GM18861 (cell line): ENCODE data around the gene FOXS1.
A peak's percentile ranks its signal among the peaks of the same experiment; 100 is the strongest.
"Not testable (repeated sequence)": the region's sequence is repeated elsewhere in the genome, so short reads cannot be mapped to it uniquely, and the experiment has no call there.

ENCODE experiments used
- ATAC-seq: cut with Tn5 transposase; IDR thresholded peaks from one replicate; pipeline ENCODE4 v1.9.1; 2021; ENCODE audit not compliant: unreplicated experiment

The FOXS1 gene

DNA sequence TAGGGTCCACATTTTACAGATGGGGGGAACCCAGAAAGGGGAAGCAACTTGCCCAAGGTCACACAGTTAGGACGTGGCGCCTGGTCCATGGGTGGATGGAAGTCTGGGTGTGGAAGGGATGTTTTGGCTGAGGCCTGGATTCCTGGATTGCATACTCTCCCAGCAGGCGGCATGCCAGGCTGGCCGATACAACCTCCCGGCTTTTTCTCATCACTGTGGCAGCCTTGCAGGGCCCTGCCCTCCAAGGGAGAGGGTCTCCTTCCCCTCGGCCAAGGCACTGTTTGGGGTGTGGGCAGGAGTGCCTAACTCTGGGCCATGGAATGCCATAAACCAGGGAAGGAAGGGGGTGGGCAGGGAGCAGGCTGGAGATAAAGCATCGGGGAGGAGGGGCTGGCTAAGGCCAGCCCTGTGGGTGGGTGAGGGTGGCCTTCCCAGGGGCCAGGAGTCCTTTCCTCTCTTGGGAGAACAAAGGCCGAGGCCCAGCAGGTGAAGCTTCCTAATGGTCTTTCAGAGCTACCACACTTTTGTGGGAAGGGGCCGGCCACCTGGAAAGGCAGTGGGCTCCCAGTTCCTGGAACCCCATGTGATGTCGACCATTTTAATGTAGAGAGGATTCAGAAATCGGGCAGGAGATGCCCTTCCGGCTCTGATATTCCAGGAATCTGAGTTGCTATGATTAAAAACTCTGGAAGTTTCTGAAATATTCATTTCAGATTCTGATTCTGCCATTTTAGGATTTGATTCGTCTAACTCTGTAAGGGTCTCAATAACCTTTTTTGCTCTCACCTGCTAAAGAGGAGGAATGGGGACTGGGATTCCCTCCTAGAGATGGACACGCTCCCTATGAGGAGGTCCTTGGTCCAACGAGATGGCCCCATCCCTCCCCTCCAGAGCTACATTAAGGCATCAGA is 4.2 kb downstream of the FOXS1 start:
- ATAC-seq: no peak

DNA sequence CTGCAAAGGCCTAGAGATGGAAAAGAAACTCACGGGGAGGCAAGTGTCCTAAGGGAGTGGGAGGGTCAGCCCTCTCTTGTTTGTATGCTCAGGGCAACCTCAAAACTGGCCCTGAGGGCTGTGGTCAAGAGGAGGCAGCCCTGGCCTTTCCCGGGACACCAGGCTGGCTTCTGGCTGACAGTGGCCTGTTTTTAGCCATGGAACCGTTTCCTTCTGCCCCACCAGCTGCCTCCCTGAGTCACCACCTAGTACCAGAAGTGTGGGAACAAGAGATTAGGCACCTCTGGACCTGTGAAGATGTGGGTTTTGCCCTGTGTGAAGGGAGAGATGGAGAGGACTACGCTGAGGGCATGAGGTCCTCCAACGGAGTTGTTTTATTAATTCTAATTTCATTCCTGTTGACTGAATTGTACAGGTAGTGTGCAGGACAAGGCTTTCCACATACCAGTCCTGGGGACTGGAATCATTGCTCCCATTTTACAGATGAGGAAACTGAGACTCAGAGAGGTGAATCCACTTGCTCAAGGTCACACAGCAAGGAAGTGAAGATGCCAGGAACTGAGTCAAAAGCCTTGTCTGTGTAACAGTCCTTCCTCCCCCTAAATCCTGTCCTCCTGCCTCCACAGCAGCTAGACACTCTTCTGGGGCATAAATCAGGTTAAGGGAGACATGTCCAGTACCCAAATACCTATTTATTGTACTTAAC is 5.5 kb downstream of the FOXS1 start:
- ATAC-seq: no peak

DNA sequence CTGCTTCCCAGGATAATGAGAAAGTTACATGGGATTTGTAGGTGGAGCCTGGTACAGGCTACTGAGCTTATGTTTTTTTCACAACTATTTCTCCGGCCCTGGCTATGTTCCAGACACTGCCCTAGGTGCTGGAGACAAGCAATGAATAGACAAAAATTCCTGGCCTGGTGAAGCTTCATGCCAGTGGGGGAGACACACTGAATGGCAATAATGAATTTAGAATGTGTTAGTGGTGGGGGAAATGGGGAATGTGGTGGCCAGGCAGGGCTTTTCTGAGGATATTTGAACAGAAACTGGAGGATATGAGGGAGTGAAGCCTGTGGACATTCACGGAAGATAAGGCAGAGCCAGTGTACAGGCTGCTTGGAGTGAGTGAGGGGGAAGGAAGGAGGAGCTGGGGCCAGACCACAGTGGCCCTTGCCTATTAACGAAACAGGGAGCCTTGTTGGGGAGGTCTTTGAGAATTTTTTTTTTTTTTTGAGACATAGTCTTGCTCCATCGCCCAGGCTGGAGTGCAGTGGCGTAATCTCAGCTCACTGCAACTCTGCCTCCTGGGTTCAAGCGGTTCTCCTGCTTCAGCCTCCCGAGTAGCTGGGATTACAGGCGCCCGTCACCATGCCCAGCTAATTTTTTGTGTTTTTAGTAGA is 6.6 kb downstream of the FOXS1 start:
- no peak for ATAC-seq

DNA sequence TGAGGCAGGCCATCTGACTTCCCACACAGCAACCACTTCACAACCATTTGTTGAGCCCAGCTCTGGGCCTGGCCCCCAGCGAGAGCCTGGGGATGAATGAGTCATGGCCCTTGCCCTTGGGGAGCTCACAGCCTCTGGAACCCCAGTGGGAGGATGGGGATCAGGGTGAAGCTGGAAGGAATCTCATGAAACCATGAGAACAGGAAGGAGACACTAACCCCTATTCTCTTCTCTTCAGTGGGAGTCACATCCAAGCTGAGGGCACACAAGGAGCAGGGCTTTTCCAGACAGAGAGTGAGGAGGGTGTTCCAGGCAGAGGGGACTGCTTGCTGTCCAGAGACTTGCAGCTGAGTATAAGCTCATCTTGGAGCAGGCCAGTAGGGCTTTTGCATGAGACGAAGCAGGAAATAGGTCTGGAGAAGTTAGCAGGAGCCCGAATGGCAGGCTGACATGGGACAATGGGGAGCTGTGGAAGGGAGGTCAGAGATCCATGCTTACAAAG is 7.5 kb downstream of the FOXS1 start:
- no peak for ATAC-seq

DNA sequence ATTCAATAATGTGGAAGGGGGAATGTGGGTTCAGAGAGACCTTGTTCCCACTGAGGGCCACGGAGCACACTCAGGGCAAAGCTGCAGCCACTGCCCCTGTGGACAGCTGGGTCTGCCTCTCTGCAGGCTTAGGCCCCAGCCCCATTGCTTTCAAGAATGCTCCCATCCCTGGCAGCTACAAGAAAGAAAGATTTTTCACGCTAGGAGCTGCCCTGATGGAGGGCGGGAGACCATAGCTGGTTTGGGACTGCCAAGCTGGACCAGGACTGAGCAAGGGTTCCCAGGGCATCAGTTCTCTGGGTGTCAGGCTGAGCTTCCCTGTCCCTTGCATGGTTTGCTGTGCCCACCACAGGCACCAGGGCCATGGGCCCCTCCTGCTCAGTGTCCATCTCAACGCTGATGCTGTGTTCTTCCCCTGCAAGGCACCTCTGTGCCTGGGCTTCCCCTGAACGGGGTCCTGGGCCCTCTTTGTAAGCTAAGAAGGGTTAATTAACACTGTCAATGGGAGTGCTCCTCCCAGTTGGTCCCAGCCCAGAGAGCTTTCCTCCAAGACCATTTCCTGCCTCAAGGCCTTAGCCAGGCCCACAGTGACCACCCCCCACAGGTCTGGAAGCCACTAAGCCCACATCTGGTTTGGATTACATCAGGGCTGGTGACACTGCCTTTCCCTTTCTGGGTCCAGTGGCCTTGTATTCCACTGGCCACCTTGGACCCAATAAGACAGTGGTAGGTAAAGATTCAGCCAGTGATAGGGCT is 8.4 kb downstream of the FOXS1 start:
- ATAC-seq: no peak

DNA sequence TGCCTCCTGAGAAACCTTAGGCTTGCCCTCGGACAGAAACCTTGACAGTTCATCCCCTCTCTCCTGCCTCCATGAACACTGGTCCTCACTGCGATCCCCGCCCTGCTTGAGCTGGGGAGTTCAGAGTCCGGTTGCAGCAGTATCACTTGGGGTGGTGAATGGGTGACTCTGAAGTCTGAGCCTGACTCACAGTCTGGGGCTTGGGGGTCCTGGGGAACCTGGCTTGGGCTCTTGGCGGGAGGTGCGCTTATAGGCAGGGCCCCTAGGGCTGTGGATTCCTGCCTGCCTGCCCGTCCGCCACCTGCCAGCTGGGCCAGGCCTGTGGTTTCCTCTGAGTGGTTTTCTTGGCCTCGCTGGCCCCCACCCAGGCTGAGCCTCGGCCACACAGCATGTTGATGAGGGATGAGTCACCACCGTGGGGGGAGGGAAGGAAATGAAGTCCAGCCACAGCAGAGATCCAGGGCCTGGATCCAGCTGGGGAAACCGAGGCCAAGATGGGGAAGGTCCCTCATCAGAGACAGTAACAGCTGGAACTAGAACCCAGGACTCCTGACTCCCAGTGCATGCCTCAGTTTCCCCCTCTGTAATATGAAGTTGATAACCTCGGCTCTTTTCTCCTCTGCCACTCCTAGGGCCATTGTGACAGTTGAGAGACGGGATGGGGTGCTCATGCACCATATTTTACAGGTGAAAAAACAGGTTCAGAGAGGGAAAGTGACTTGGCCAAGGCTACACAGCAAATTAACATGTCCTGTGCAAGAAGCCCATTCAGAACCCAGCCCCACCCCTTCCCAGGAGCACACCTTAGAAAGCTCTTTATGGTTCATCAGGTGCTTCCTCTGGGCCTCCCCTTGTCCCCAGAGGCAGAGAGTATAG is 9.2 kb downstream of the FOXS1 start:
- ATAC-seq: peak; percentile 78

DNA sequence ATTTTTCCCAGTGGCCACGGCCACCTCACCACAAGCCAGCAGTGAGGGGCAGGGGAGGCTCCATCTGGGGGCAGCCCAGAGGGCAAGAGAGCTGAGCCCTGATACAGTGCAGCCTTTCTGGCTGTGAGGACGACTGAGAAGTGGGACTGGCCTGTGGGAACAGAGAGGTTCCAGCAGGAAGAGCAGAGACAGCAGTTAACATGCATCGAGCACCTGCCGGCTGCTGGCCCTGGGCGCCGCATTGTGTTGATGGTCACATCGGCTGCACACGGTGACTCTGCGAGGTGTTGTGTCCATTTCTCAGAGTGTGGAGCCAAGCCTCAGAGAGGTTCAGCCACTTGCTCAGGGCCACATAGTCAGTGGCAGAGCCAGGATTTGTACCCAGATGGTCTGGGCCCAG is 9.8 kb downstream of the FOXS1 start:
- no peak for ATAC-seq

DNA sequence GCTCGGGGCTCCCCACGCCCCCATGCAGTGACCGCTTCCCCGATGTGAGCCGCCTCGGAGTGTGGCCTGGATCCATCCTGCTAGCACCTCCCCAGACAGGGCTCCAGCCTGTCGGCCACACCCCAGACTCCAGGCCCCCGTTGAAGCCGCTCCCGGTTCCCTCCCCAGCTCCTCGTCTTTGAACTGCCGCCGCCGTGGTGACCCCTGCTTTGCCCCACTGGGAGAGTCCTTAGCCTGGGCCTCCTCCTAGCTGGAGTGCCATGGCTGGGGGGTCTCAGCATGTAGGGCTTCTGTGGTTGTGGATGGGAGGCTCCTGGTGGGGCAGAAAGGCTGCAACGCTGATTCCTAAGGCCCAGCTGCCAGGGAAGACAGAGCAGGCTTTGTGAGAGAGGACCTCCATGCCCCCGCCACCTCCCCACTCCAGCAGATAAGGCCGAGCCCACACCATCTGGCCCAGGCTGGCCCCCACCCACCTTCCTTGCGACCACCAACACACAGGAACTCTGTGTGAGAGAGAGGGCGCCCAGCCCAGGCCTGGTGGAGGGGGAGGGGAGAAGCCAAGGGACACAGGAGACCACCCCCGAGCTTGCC is 11.4 kb downstream of the FOXS1 start:
- ATAC-seq: no peak

DNA sequence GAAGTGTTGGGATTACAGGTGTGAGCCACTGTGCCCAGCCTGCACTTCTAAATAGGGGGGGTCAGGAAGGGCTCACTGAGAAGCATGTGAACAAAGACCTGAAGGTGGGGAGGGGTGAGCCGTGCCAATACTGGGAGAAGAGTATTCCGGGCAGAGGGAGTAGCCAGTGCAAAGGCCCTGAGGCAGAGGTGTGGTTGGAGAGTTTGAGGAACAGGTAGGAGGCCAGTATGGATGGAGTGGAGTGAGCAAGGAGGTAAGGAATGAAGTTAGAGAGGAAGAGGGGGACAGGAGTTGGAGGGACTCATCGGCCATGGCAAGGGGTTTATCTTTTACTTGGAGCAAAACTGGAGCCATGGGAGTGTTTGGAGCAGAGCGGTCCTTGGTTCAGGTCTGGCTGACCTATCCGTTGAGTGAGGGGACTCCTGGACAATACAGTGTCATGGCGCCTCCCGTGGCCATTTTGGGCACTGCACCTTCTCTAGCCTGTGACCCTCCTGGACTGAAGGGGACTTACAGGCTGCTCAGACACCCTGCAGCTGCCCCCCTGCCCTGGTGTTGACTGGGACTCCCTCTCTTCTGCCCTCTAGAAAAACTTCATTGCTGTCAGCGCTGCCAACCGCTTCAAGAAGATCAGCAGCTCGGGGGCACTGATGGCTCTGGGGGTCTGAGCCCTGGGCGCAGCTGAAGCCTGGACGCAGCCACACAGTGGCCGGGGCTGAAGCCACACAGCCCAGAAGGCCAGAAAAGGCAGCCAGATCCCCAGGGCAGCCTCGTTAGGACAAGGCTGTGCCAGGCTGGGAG is 12.1 kb downstream of the FOXS1 start:
- no peak for ATAC-seq

DNA sequence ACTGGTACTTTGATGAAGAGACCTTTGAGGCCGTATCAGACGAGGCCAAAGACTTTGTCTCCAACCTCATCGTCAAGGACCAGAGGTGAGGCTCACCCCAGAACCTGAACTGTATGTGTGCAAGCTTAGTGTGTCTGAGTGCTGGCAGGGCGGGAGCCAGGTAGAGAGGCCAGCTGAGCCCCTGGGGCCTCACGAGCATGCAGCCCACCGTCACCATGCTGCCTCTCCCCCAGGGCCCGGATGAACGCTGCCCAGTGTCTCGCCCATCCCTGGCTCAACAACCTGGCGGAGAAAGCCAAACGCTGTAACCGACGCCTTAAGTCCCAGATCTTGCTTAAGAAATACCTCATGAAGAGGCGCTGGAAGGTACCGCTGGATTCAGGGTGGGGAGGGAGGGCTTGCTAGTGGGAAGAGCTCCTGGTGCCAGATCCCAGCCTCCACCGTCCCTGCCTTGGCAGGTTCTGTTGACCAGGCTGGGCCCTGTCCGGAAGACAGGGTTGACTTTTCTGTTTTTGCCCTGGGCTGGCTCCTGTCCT is 13.6 kb downstream of the FOXS1 start:
- no peak for ATAC-seq

DNA sequence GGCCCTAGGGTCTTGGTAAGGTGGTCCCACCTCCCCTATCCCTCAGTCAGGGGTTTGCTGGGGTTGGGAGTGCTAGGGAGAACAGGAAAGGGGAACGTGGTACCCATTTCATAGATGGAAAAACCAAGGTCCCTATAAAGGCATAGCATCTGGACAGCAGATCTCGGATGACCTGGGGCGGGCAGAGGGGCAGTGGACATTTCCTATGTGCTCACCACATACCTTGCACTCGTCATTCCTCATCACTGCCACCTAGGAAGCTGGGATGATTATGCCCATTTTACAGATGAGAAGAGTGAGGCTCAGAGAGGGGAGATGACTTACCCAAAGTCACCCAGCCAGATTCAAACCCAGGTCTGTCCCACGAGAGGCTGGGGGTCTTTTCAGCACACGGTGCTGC is 14.2 kb downstream of the FOXS1 start:
- ATAC-seq: no peak

DNA sequence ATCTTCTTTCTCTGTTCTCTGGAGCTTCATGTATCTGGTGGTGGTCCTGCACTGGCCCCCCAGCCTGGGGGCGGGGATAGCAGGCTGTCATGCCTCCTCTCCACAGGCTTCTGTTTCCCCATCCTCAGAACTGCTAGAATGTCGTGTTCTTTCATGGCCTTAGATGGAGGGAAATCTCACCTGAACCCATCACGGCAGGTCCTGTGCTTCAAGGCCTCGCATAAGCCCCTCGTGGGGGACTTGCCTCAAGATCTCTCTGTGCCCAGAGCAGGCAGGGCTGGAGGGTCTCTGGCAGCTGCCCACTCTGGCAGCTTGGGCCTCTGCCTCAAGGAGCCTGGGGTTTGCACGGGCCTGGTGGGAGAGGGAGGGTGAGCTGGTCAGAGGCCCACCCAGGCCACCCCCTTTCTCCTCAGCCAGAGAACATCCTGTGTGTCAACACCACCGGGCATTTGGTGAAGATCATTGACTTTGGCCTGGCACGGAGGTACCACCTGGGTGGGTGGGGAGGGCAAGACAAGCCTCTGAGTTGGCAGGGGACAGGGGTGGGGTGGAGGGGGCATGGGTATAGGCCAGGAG is 14.9 kb downstream of the FOXS1 start:
- no peak for ATAC-seq

DNA sequence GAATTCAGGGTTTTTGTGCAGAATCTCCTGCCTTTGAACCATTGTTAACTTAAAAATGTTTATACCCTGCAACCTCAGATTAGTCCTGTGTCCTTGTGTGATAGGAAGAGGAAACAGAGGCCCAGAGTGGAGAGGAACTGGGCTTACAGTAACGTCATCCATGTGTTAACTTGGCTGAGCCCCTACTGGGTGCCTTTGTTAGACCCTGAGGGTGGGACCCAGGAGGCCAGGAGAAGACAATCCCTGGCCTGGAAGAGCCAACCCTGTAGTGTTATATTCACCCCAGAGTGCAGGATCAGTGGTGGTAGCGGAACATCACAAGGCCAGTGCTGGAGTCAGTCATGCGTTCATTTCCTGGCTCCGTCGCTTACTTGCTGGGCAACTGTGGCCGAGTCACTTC is 15.7 kb downstream of the FOXS1 start:
- ATAC-seq: no peak

DNA sequence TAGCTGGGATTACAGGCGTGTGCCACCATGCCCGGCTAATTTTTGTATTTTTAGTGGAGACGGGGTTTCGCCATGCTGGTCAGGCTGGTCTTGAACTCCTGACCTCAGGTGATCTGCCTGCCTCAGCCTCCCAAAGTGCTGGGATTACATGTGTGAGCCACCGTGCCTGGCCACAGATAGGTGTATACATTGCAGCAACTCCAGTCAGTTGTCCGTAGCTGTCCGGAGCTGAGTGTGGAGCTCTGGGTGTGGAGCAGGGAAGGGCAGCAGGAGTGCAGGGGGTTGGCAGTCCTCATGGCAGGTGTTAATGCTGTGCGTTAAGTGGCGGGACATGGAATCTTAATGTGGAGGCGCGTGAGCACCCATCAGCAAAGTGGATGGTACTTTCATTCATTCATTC is 17.4 kb downstream of the FOXS1 start:
- not testable (repeated sequence) for ATAC-seq

DNA sequence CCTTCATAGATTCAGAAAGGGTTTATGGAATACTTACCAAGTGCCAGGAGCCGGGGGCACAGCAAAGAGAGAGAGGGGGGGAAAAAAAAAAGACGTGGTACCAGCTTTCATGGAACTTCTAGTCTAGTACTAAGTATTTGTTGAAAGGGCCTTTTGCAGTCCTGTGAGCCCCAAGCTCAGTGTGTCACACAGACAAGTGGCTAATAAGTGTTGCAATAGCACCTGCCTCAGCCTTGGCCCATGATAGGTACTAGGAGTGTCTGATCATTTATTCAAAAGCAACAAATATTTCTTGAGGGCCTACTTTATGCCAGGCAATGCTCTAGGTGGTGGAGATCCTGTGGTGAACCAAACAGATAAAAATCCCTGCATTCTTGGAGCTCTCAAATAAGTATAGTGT is 18.3 kb downstream of the FOXS1 start:
- no peak for ATAC-seq

DNA sequence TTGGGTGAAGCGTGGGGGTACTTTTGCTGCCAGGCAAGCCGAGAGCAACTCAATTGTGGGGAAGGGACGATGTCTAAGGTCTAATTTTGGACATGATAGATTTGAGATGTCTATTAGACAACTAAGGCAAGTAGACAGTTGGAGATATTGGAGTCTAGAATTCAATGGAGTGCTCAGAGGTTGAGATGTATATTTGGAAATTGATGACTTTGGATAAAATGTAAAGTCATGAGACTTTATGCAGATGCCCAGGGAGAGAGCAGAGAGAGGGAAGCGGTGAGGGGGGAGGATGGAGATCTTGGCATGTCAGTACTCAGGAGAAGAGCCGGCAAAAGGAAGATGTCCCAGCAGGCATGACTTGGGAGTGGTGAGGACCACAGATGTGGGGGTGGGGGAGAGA is 19.3 kb downstream of the FOXS1 start:
- ATAC-seq: no peak

DNA sequence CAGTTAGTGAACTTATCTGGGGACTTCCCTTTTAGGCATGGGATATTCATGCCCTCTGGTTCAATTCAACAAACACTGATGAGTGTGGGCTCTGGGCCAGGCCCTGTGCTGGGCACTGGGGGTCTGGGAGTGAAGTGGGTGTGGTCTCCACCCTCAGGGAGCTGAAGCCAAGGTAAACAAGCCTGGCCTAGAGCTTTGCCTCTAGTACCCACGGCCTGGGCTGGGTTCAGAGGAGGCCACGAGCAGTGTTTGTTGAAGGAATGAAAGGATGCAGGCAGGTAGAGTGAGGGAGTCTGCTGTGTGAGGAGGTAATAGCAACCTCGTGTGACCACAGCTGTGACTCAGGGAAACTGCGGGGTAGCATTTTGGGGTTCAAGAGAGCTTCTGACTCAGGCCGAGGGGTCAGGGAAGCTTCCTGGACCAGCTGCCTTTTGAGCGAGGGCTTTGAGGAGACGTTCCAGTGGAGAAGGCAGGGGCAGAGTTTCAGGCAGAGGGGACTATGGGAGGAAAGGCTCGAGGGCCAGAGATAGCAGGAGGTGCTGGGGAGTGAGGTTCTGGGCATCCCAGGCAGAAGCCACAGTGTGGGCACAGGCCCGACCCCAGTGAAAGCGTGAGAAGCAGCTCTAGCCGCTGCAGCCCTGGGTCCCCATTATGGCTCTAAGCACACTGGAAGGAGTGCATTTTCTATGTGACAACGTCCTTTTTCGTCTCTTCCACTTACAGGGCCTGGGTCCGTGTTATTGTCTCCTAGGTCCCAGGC is 20.7 kb downstream of the FOXS1 start:
- no peak for ATAC-seq

DNA sequence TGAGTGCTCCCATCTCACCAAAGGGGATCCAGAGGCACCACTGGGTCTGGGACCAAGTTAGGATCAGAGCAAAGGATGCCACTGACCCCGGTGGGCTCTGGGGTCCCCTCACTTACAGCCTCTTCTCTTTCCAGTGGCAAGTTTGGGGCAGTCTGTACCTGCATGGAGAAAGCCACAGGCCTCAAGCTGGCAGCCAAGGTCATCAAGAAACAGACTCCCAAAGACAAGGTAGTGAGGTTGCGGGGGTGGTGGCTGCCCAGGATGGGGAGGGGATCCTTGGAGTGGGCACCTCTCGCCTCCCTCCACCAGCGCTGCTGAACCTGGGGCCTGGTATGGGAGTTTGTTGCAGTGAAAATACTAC is 21.3 kb downstream of the FOXS1 start:
- ATAC-seq: no peak
